ENCODE results near the gene SLC39A3. TPM values are rescaled to one million over a fixed set of nuclear protein-coding genes. Genes with fewer than 3 reads are reported as not detected.
A peak's percentile ranks its signal among the peaks of the same experiment; 100 is the strongest.

SLC39A3 gene
- total and polyA plus RNA-seq, 2 of the 8 experiments (the other 6 are each of a cell fraction or from before 2014, with no cell fraction given) = 33.0 to 52.9 TPM

DNA sequence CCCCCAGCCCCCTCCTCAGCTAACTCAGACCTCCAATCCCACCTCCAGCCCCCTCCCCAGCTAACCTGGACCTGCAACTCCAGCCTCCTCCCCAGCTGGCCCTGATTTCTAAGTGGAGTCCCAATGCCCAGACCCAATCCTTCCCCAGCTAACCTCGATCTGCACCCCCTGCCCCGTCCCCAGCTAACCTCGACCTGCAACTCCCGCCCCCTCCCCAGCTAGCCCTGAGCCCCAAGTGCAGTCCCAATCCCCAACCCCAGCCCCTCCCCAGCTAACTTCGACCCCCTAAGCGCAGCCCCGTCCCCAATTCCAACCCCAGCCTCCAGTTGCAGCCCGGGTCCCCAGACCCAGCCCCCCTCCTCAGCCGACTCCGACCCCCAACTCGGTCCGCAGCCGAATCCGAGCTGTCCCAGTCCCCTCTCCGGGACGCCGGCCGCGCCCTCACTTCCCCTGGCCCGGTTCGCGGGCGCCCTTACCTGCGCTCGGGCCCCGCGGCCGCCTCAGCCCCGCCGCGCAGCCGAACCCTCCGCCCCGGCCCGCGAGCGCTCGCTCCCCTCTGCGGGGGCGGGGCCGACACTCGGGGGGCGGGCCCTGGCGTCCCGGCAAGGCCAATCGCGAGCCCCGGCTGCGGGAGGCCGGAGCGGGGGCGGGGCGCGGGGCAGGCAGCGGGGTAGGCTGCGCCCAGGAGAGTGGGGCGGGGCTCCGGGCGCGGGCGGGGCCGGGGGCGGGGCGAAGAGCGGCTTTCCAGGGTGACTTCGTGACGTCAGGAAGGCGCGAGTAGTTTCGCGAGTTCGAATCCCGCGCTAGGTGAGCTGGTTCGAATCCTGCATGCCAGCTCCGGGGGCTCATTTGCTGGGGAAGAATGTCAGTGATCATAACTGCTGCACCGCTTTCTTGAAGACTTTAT, 37.4 kb downstream of the SLC39A3 start, which contains the start of gene GNG7:
Gene GNG7 (minus strand): TSS at position 525 of the 907 bp plus-strand sequence. CDS start 182,006 bp downstream, outside the sequence.
- no peaks in the 10 kb centered on the region for H3K79me1 ChIP-seq (ENCODE audit: low read depth, low read length)
- H2BK15ac ChIP-seq (ENCODE audit: low read length) = no peak within 1 kb of the TSS
- no peak within 1 kb of the TSS for H4K5ac ChIP-seq (ENCODE audit: insufficient read length, low read depth, low read length)
- peak within 1 kb of the TSS; percentile 90 to 94 for H3K4me2 ChIP-seq (ENCODE audit: insufficient read depth in 1 of 2, low read depth in 2 of 2, low read length in 2 of 2)
- H3K9me3 ChIP-seq (ENCODE audit: insufficient read depth in 2 of 2, low read depth in 1 of 2, low read length in 1 of 2) = no peaks in the 10 kb centered on the region
- no peak within 1 kb of the TSS; the same call in 1 of the 2 replicates for H2AFZ ChIP-seq (ENCODE audit: low read length)
- POLR2A ChIA-PET (ENCODE audit: partially characterized antibody) = interaction anchor here (0.8 to 2.4 kb wide), 9 partner anchors 13 to 100 kb away, joined by 3 to 8 read pairs (median 3); no protein-coding TSS in a partner anchor
- H3K14ac ChIP-seq (ENCODE audit: insufficient read length) = no peak within 1 kb of the TSS
- no peak within 1 kb of the TSS for H3K23ac ChIP-seq (ENCODE audit: insufficient read length)
- no peak within 1 kb of the TSS for H3K18ac ChIP-seq (ENCODE audit: extremely low read depth, low read length)
- peaks cover 0 to 20% (median 17%) of the 10 kb centered on the region in 4 experiments; a peak in 6 of 7 replicates for H3K27me3 ChIP-seq (replicated peaks in 1 of 4; ENCODE audit: control insufficient read depth in 3 of 4, extremely low read depth in 1 of 4, insufficient read depth in 3 of 4, low read length in 3 of 4)
- no peaks in the 10 kb centered on the region for H3K36me3 ChIP-seq (ENCODE audit: control insufficient read depth in 2 of 4, insufficient read depth in 4 of 4, low read length in 3 of 4)
- no peak within 1 kb of the TSS for H4K91ac ChIP-seq (replicated peaks; ENCODE audit: insufficient read length, low read length)
- CTCF ChIA-PET (ENCODE audit: partially characterized antibody) = interaction anchor here (0.6 to 3.2 kb wide), 11 partner anchors 16 to 1030 kb away, joined by 3 to 11 read pairs (median 4); no protein-coding TSS in a partner anchor
- H2BK12ac ChIP-seq (ENCODE audit: low read depth, low read length) = no peak within 1 kb of the TSS
- H4K20me1 ChIP-seq (replicated peaks in 1 of 2; ENCODE audit: control insufficient read depth in 1 of 2, insufficient read depth in 2 of 2, low read length in 2 of 2) = peaks cover 0 to 2% of the 10 kb centered on the region in 2 experiments
- peak; percentile 63; the same call in 1 of the 2 replicates for TF ChIP-seq EGR1 (IDR thresholded peaks at IDR 0.05; ENCODE audit: borderline replicate concordance, low read depth, low read length)
- peak; percentile 84 for TF ChIP-seq CREB1 (IDR thresholded peaks at IDR 0.05)
- peak; percentile 68 for TF ChIP-seq KDM4A (IDR thresholded peaks at IDR 0.05; ENCODE audit: low read depth, low read length, severe bottlenecking)
- peak in 1 of 2 experiments; percentile 43; a peak in 1 of 3 replicates for TF ChIP-seq POLR2A (IDR thresholded peaks at IDR 0.05; ENCODE audit: control extremely low read depth in 1 of 2, low read depth in 2 of 2, low read length in 2 of 2)
- TF ChIP-seq, protein P1, sequence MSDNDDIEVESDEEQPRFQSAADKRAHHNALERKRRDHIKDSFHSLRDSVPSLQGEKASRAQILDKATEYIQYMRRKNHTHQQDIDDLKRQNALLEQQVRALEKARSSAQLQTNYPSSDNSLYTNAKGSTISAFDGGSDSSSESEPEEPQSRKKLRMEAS (IDR thresholded peaks at IDR 0.05) = no peak
- peak; percentile 73 for TF ChIP-seq PHF8 (conservative IDR thresholded peaks at IDR 0.05; ENCODE audit: low read depth, low read length)
- no peak for TF ChIP-seq JUN (IDR thresholded peaks at IDR 0.05; ENCODE audit: low read depth, low read length)
- no peak for TF ChIP-seq EP300 (IDR thresholded peaks at IDR 0.05; ENCODE audit: borderline replicate concordance in 1 of 2, low read depth in 2 of 2, low read length in 2 of 2)
- 0 out of 2 replicates have a peak, but pooled peaks have one; percentile 51 for TF ChIP-seq TAF1 (IDR thresholded peaks at IDR 0.05; ENCODE audit: low read depth, low read length)
- TF ChIP-seq KDM1A (IDR thresholded peaks at IDR 0.05; ENCODE audit: borderline replicate concordance, low read length) = peak; percentile 66; the same call in 1 of the 2 replicates
- no peak within 1 kb of the TSS for H3K56ac ChIP-seq (replicated peaks; ENCODE audit: insufficient read length, low read depth, low read length)
- H3K4me1 ChIP-seq (replicated peaks in 1 of 4; ENCODE audit: control insufficient read depth in 3 of 4, insufficient read depth in 4 of 4, low read length in 3 of 4) = peaks cover 3 to 8% (median 5%) of the 10 kb centered on the region in 4 experiments
- H3K4ac ChIP-seq (replicated peaks; ENCODE audit: insufficient read length, low read depth, low read length) = peak within 1 kb of the TSS; percentile 38
- peak within 1 kb of the TSS; percentile 59 to 89 (median 72) for H3K4me3 ChIP-seq (ENCODE audit: extremely low read depth in 1 of 4, insufficient read depth in 2 of 4, low read depth in 3 of 4, low read length in 4 of 4)
- H2BK120ac ChIP-seq (replicated peaks; ENCODE audit: low read depth, low read length) = no peak within 1 kb of the TSS
- no peak within 1 kb of the TSS for H2BK20ac ChIP-seq (ENCODE audit: low read length)
- no peak within 1 kb of the TSS for H2AK5ac ChIP-seq (ENCODE audit: low read depth, low read length)
- peaks cover 4% of the 10 kb centered on the region; the same call in 1 of the 2 replicates for H3K23me2 ChIP-seq (ENCODE audit: low read depth, low read length)
- no peak within 1 kb of the TSS for H2BK5ac ChIP-seq (ENCODE audit: low read depth, low read length)
- 67% methylated on average over 1 of the region's 77 CpGs; no CpG with 5 or more reads in 1 of the 2 experiments for WGBS, 2 experiments (ENCODE audit: extremely low coverage in 1 of 2, insufficient coverage in 1 of 2, insufficient read length in 1 of 2, insufficient replicate concordance in 2 of 2, low coverage in 1 of 2, low lambda C conversion rate in 2 of 2, missing lambda C conversion rate in 1 of 2)
- H4K8ac ChIP-seq (ENCODE audit: extremely low read depth, insufficient read depth, low read length) = no peak within 1 kb of the TSS; the same call in 1 of the 2 replicates
- no peak within 1 kb of the TSS for H3K27ac ChIP-seq (ENCODE audit: low read depth, low read length)
- peak in 1 of 2 experiments; percentile 96 for DNase-seq (ENCODE audit: low read depth in 1 of 2, low spot score in 2 of 2)
- H3K79me2 ChIP-seq (ENCODE audit: control insufficient read depth in 1 of 2, insufficient read depth in 2 of 2, low read length in 2 of 2) = no peaks in the 10 kb centered on the region
- no peak for FAIRE-seq
- H3K9ac ChIP-seq (replicated peaks in 1 of 4; ENCODE audit: extremely low read depth in 1 of 4, low read depth in 3 of 4, low read length in 3 of 4) = peak within 1 kb of the TSS in 2 of 4 experiments; percentile 7 to 25; a peak in 2 of 7 replicates

Data from H1 (cell line).